Colonic mucosa (tissue), 4 donors: Measurements from ENCODE around the gene FILIP1. TPM values are rescaled to one million over a fixed set of nuclear protein-coding genes. Genes with fewer than 3 reads are reported as not detected.
"Not testable (repeated sequence)": the region's sequence is repeated elsewhere in the genome, so short reads cannot be mapped to it uniquely, and the experiment has no call there.

ENCODE experiments used
- DNase-seq: peaks from one replicate; pipeline ENCODE4 v3.0.0-alpha.2; 2020
- H3K27ac ChIP-seq: fragments of 200-600 bp; one replicate; pipeline ENCODE4 v1.8.0; 2021
- H3K27me3 ChIP-seq: fragments of 200-600 bp; one replicate; pipeline ENCODE4 v1.8.0; 2021
- H3K36me3 ChIP-seq: fragments of 200-600 bp; one replicate; pipeline ENCODE4 v1.8.0; 2021
- H3K4me1 ChIP-seq: fragments of 200-600 bp; one replicate; pipeline ENCODE4 v1.8.0; 2021; ENCODE audit warnings: mild to moderate bottlenecking
- H3K4me3 ChIP-seq: fragments of 200-600 bp; one replicate; pipeline ENCODE4 v1.8.0; 2021
- H3K9ac ChIP-seq, 2 donors: one replicate each; pipeline ENCODE4 v1.7.0; 2013; ENCODE audit warnings: control low read depth in 2 of 2, low read depth in 2 of 2, low read length in 2 of 2
- H3K9me3 ChIP-seq: fragments of 200-600 bp; one replicate; pipeline ENCODE4 v1.8.0; 2021
- CTCF ChIP-seq: fragments of 200-600 bp; IDR thresholded peaks from one replicate; pipeline ENCODE4 v1.8.0; 2022; ENCODE audit warnings: antibody characterized with exemption, mild to moderate bottlenecking
- intact Hi-C: fragments of 100-400 bp; cut with DNase I; formaldehyde crosslinking; loops from one replicate; pipeline ENCODE4 v1.14.1; 2022
- total RNA-seq, 2 donors: library from RNA; stranded (reverse); fragmentation: NEBNext Ultra II Directional in 1 of 2; extraction: Animal tissue kit (Norgen Biotek cat#: 25700) in 1 of 2; gene quantifications; one replicate each; pipeline ENCODE4 v1.2.1, GENCODE V29; 2021
- donor health status: healthy.
- donor health status: DM: no; HTN: no; CAD: no.
- donor health status: DM: no; HTN: no; CAD: no.

The FILIP1 gene
- total RNA-seq, 2 donors from 2014 or later: 0.57 to 6.5 TPM

- no peak overlapping the region for H3K4me3 ChIP-seq
- H3K9me3 ChIP-seq: no peaks in the 10 kb centered on the region
- no peak overlapping the region for H3K9ac ChIP-seq
- no peaks in the 10 kb centered on the region for H3K4me1 ChIP-seq
- intact Hi-C loops: no loop called here
- no peaks in the 10 kb centered on the region for H3K27me3 ChIP-seq
- H3K27ac ChIP-seq: peak overlapping the region; percentile 7
- no peak for TF ChIP-seq CTCF
- no peaks in the 10 kb centered on the region for H3K36me3 ChIP-seq
- peak; percentile 25 for DNase-seq
These were observed 56.7 kb downstream of the FILIP1 start for GRCh38 chr6:75436869-75437268.

- H3K36me3 ChIP-seq, H3K27me3 ChIP-seq, H3K9me3 ChIP-seq, H3K4me3 ChIP-seq, H3K9ac ChIP-seq, H3K4me1 ChIP-seq, intact Hi-C loops, DNase-seq, H3K27ac ChIP-seq: not testable (repeated sequence)
These were observed 60.8 kb downstream of the FILIP1 start for GRCh38 chr6:75432809-75433208.

- Histone ChIP-seq H3K27ac (no peak overlapping the region), H3K27me3 (no peaks in the 10 kb centered on the region), H3K9ac (no peak overlapping the region), H3K36me3 (no peaks in the 10 kb centered on the region), H3K4me1 (no peaks in the 10 kb centered on the region), H3K9me3 (no peaks in the 10 kb centered on the region), H3K4me3 (no peak overlapping the region)
- DNase-seq: no peak
- TF ChIP-seq CTCF: no peak
- intact Hi-C loops: no loop called here
These were observed 62.2 kb downstream of the FILIP1 start for GRCh38 chr6:75431379-75431778.

- no peak for TF ChIP-seq CTCF
- H3K27me3 ChIP-seq: no peaks in the 10 kb centered on the region
- no peaks in the 10 kb centered on the region for H3K4me1 ChIP-seq
- DNase-seq: no peak
- H3K9me3 ChIP-seq: no peaks in the 10 kb centered on the region
- no peaks in the 10 kb centered on the region for H3K36me3 ChIP-seq
- intact Hi-C loops: no loop called here
- no peak overlapping the region for H3K9ac ChIP-seq
- no peak overlapping the region for H3K4me3 ChIP-seq
- no peak overlapping the region for H3K27ac ChIP-seq
These were observed 62.8 kb downstream of the FILIP1 start for GRCh38 chr6:75430631-75431325.

GRCh38 chr6:75429061-75429703, 64.4 kb downstream of the FILIP1 start:
- no peak overlapping the region for H3K27ac ChIP-seq
- H3K4me1 ChIP-seq: no peaks in the 10 kb centered on the region
- intact Hi-C loops: no loop called here
- no peak overlapping the region for H3K9ac ChIP-seq
- H3K9me3 ChIP-seq: no peaks in the 10 kb centered on the region
- no peak for DNase-seq
- TF ChIP-seq CTCF: no peak
- H3K36me3 ChIP-seq: no peaks in the 10 kb centered on the region
- no peaks in the 10 kb centered on the region for H3K27me3 ChIP-seq
- H3K4me3 ChIP-seq: no peak overlapping the region

- H3K27ac ChIP-seq: no peak overlapping the region
- no peaks in the 10 kb centered on the region for H3K9me3 ChIP-seq
- DNase-seq: no peak
- H3K4me3 ChIP-seq: no peak overlapping the region
- intact Hi-C loops: no loop called here
- H3K27me3 ChIP-seq: no peaks in the 10 kb centered on the region
- H3K36me3 ChIP-seq: no peaks in the 10 kb centered on the region
- no peak overlapping the region for H3K9ac ChIP-seq
- TF ChIP-seq CTCF: no peak
- no peaks in the 10 kb centered on the region for H3K4me1 ChIP-seq
These were observed 65.4 kb downstream of the FILIP1 start for GRCh38 chr6:75428204-75428603.
